Lung (tissue), 12 donors: Measurements from ENCODE around the gene ACOT13. TPM values are rescaled to one million over a fixed set of nuclear protein-coding genes. Genes with fewer than 3 reads are reported as not detected.
"Not testable (repeated sequence)": the region's sequence is repeated elsewhere in the genome, so short reads cannot be mapped to it uniquely, and the experiment has no call there.

ENCODE experiments used
- ATAC-seq: fragments of 200-7000 bp; cut with Tn5 transposase; one replicate; pipeline ENCODE4 v1.9.1; 2020; ENCODE audit warnings: moderate number of reproducible peaks; ENCODE audit not compliant: insufficient read depth, low FRiP score
- DNase-seq, 3 donors: peaks; one replicate each; pipeline ENCODE4 v3.0.0-alpha.2; 2013 to 2017
- H3K27ac ChIP-seq, 2 donors: one replicate each; pipeline ENCODE4 v1.5.1; 2013; ENCODE audit warnings: mild to moderate bottlenecking in 2 of 2, moderate library complexity in 2 of 2, control low read depth in 1 of 2, inconsistent platforms in 1 of 2, low read depth in 1 of 2, low read length in 1 of 2
- H3K27me3 ChIP-seq, 3 donors: one replicate each; pipeline ENCODE4 v1.5.1; 2013; ENCODE audit warnings: low read length in 2 of 3; ENCODE audit not compliant: control insufficient read depth in 3 of 3, insufficient read depth in 3 of 3
- H3K36me3 ChIP-seq, 4 donors: one replicate each; pipeline ENCODE4 v1.5.1; 2013; ENCODE audit warnings: low read length in 4 of 4, mild to moderate bottlenecking in 1 of 4, moderate library complexity in 1 of 4; ENCODE audit not compliant: control insufficient read depth in 4 of 4, insufficient read depth in 4 of 4
- H3K4me1 ChIP-seq, 5 donors: one replicate each; pipeline ENCODE4 v1.5.1; 2013; ENCODE audit warnings: low read length in 5 of 5, mild to moderate bottlenecking in 2 of 5, moderate library complexity in 1 of 5; ENCODE audit not compliant: control insufficient read depth in 5 of 5, insufficient read depth in 5 of 5
- H3K4me3 ChIP-seq: one replicate; pipeline ENCODE4 v1.5.1; 2013; ENCODE audit warnings: mild to moderate bottlenecking, control low read depth, moderate library complexity
- H3K9ac ChIP-seq, 2 donors: one replicate each; pipeline ENCODE4 v1.5.1; 2013; ENCODE audit warnings: low read length in 2 of 2, control low read depth in 1 of 2; ENCODE audit not compliant: insufficient read depth in 1 of 2
- H3K9me3 ChIP-seq, 4 donors: one replicate each; pipeline ENCODE4 v1.5.1; 2013; ENCODE audit warnings: low read length in 3 of 4, mild to moderate bottlenecking in 1 of 4, moderate library complexity in 1 of 4; ENCODE audit not compliant: control insufficient read depth in 4 of 4, insufficient read depth in 3 of 4
- CTCF ChIP-seq: IDR thresholded peaks from 2 replicates; pipeline ENCODE4 v1.5.1; 2012; ENCODE audit warnings: mild to moderate bottlenecking; ENCODE audit errors: control extremely low read depth, extremely low read depth
- WGBS, 2 donors: extraction: QIAGEN DNeasy Blood & Tissue Kit; methylation state at CpG; one replicate each; pipeline ENCODE4 v1.1.7; 2013; 5-methylcytosine and 5-hydroxymethylcytosine counted together
- polyA plus RNA-seq, 2 donors: library from polyadenylated mRNA; stranded (reverse); fragments of 200-250 nt; gene quantifications; one replicate each; pipeline ENCODE4 v1.2.1, GENCODE V29; 2013
- total RNA-seq, 2 donors: library from RNA; depleted of rRNA in 1 of 2; stranded (reverse); fragments of >200 nt in 1 of 2; gene quantifications; one replicate each; pipeline ENCODE4 v1.2.1, GENCODE V29; 2014 to 2021
- donor health status: control.
- donor health status: control.
- donor health status: Bipolar disorder and iron deficiency.
- donor health status: healthy.
- donor health status: DM: yes; HTN: yes; CAD: no.

ACOT13 gene
- total and polyA plus RNA-seq, 4 donors = 4.7 to 59.3 (median 14.3) TPM

GRCh38 chr6:24734166-24734565 lies 67.3 kb downstream of the ACOT13 start:
- H3K9me3 ChIP-seq = peaks cover 0 to 8% (median 3%) of the 10 kb centered on the region in 4 donors
- ATAC-seq = no peak
- no peak overlapping the region for H3K27ac ChIP-seq
- peaks cover 0 to 2% (median 0%) of the 10 kb centered on the region in 5 donors for H3K4me1 ChIP-seq
- no peaks in the 10 kb centered on the region for H3K36me3 ChIP-seq
- H3K27me3 ChIP-seq = peaks cover 0 to 2% (median 0%) of the 10 kb centered on the region in 3 donors
- no peak overlapping the region for H3K9ac ChIP-seq
- DNase-seq = no peak
- no peak overlapping the region for H3K4me3 ChIP-seq
- 97 to 99% methylated on average over 1 of the region's 1 CpG for WGBS, 2 donors
- TF ChIP-seq CTCF = no peak

GRCh38 chr6:24734710-24735109 lies 67.8 kb downstream of the ACOT13 start:
- not testable (repeated sequence) for H3K27me3 ChIP-seq, DNase-seq, H3K4me3 ChIP-seq, ATAC-seq, H3K36me3 ChIP-seq, H3K27ac ChIP-seq, H3K9ac ChIP-seq, H3K4me1 ChIP-seq, H3K9me3 ChIP-seq
- 93 to 96% methylated on average over 4 of the region's 4 CpGs for WGBS, 2 donors

- no peaks in the 10 kb centered on the region for H3K9me3 ChIP-seq
- H3K4me1 ChIP-seq = peaks cover 0 to 2% (median 0%) of the 10 kb centered on the region in 5 donors
- peaks cover 0 to 2% (median 0%) of the 10 kb centered on the region in 3 donors for H3K27me3 ChIP-seq
- TF ChIP-seq CTCF = no peak
- no peak overlapping the region for H3K9ac ChIP-seq
- H3K4me3 ChIP-seq = no peak overlapping the region
- no peak overlapping the region for H3K27ac ChIP-seq
- DNase-seq (no peak), ATAC-seq (no peak)
- WGBS, 2 donors = 58 to 76% methylated on average over 3 of the region's 3 CpGs
- no peaks in the 10 kb centered on the region for H3K36me3 ChIP-seq
Measured at GRCh38 chr6:24738741-24739140, 71.9 kb downstream of the ACOT13 start.

GRCh38 chr6:24740861-24741260 lies 74.0 kb downstream of the ACOT13 start:
- no peak overlapping the region for H3K27ac ChIP-seq
- ATAC-seq (no peak), DNase-seq (no peak)
- no peak for TF ChIP-seq CTCF
- H3K9me3 ChIP-seq = no peaks in the 10 kb centered on the region
- H3K27me3 ChIP-seq = peaks cover 0 to 2% (median 0%) of the 10 kb centered on the region in 3 donors
- no peaks in the 10 kb centered on the region for H3K36me3 ChIP-seq
- H3K4me1 ChIP-seq = peaks cover 0 to 2% (median 0%) of the 10 kb centered on the region in 5 donors
- H3K9ac ChIP-seq = no peak overlapping the region
- H3K4me3 ChIP-seq = no peak overlapping the region
